ENCODE data around the gene ARL10. TPM values are rescaled to one million over a fixed set of nuclear protein-coding genes. Genes with fewer than 3 reads are reported as not detected.

ARL10 gene
- total RNA-seq, 1 donor from 2014 or later: 33.7 TPM

- peak overlapping the region; percentile 35 for H3K4me3 Mint-ChIP-seq (ENCODE audit: unreplicated experiment)
- H3K4me1 Mint-ChIP-seq (ENCODE audit: low read depth): peaks cover 23% of the 10 kb centered on the region
- no peak overlapping the region for H3K27ac Mint-ChIP-seq (ENCODE audit: unreplicated experiment)
- DNase-seq (ENCODE audit: low spot score): no peak
- peaks cover 6% of the 10 kb centered on the region for H3K36me3 Mint-ChIP-seq (ENCODE audit: low read depth)
- H3K9me3 Mint-ChIP-seq (ENCODE audit: low read depth): no peaks in the 10 kb centered on the region
- TF ChIP-seq CTCF (IDR thresholded peaks at IDR 0.05): no peak
- no peaks in the 10 kb centered on the region for H3K27me3 Mint-ChIP-seq (ENCODE audit: low read depth)
Observed at GRCh38 chr5:176386491-176386890, 21.2 kb downstream of the ARL10 start.

- Mint-ChIP-seq H3K4me3 (ENCODE audit: unreplicated experiment) (peak overlapping the region; percentile 100), H3K4me1 (ENCODE audit: low read depth) (peaks cover 23% of the 10 kb centered on the region), H3K27ac (ENCODE audit: unreplicated experiment) (peak overlapping the region; percentile 100), H3K27me3 (ENCODE audit: low read depth) (no peaks in the 10 kb centered on the region), H3K36me3 (ENCODE audit: low read depth) (peaks cover 8% of the 10 kb centered on the region), H3K9me3 (ENCODE audit: low read depth) (no peaks in the 10 kb centered on the region)
- no peak for DNase-seq (ENCODE audit: low spot score)
- TF ChIP-seq CTCF (IDR thresholded peaks at IDR 0.05): no peak
Observed at GRCh38 chr5:176387384-176387925, 22.2 kb downstream of the ARL10 start.

- Mint-ChIP-seq H3K36me3 (ENCODE audit: low read depth) (peaks cover 8% of the 10 kb centered on the region), H3K27ac (ENCODE audit: unreplicated experiment) (peak overlapping the region; percentile 100), H3K4me3 (ENCODE audit: unreplicated experiment) (peak overlapping the region; percentile 100), H3K4me1 (ENCODE audit: low read depth) (peaks cover 23% of the 10 kb centered on the region), H3K27me3 (ENCODE audit: low read depth) (no peaks in the 10 kb centered on the region), H3K9me3 (ENCODE audit: low read depth) (no peaks in the 10 kb centered on the region)
- DNase-seq (ENCODE audit: low spot score): no peak
- TF ChIP-seq CTCF (IDR thresholded peaks at IDR 0.05): no peak
Observed at GRCh38 chr5:176388003-176388443, 22.7 kb downstream of the ARL10 start.

DNA sequence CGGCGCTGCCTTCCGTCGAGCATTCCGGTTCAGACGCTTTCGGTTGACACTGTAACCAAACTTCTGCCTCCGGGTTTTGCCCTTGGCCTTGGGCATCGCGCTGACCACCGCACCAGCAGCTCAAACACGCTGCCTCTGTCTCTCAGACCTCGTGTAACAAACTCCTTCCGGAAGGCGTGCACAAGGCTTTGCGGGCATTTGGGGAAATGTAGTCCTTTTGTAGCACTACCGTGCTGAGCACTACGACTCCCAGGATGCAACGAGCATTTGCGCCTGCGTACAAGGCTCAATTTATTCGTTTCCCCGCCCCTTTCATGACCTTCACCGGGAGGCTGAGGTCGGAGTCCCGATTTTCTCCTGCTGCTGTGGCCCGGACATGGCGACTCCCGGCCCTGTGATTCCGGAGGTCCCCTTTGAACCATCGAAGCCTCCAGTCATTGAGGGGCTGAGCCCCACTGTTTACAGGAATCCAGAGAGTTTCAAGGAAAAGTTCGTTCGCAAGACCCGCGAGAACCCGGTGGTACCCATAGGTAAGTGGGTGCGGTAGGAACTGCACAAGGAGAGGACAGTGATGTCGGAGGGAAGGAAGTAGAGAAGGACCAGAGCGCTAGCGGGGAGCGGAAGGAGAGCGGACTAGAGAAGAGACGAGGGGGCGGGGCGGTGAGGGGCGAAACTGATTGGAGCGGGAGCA, 23.3 kb downstream of the ARL10 start, which contains the start of the genes HIGD2A and NOP16:
HIGD2A (plus strand) TSS at position 308 of the 691 bp plus-strand sequence; CDS start at position 377, 69 bp downstream.
NOP16 (minus strand) TSS at position 155 of the 691 bp plus-strand sequence; CDS start at position 96, 59 bp downstream.
- DNase-seq (ENCODE audit: low spot score): peak; percentile 95
- Mint-ChIP-seq H3K36me3 (ENCODE audit: low read depth) (peaks cover 8% of the 10 kb centered on the region), H3K4me3 (ENCODE audit: unreplicated experiment) (peak within 1 kb of the TSS; percentile 100), H3K27ac (ENCODE audit: unreplicated experiment) (peak within 1 kb of the TSS; percentile 100), H3K4me1 (ENCODE audit: low read depth) (peaks cover 23% of the 10 kb centered on the region), H3K27me3 (ENCODE audit: low read depth) (no peaks in the 10 kb centered on the region), H3K9me3 (ENCODE audit: low read depth) (no peaks in the 10 kb centered on the region)
- TF ChIP-seq CTCF (IDR thresholded peaks at IDR 0.05): peak; percentile 16

Data from chondrocyte (in vitro differentiated cells).